ENCODE data around the gene DHRS7.

DNA sequence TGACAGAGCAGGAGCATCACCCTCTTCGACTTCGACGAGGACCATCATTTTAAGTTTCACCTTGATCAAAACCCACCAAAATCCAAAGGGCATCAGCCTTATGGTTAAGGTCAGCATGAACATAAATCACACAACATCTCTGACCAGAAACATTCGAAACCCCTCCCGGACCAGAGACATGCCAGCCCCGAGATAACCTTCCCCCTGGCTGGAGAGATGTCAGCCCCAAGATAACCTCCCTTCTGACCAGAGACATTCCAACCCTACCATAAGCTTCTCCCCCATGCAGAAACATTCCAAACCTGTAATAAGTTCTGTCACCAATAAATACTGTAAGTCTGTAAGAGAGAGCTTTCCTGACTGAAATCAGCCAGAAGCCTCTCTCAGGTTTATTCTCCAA lies 67.2 kb downstream of the DHRS7 start:
- TF ChIP-seq CTCF (conservative IDR thresholded peaks at IDR 0.05 in 1 of 2, IDR thresholded peaks at IDR 0.05 in 1 of 2; ENCODE audit: extremely low read depth in 1 of 2, insufficient read depth in 1 of 2, low read depth in 1 of 2, low read length in 2 of 2), result no peak
- TF ChIP-seq EZH2 (IDR thresholded peaks at IDR 0.05; ENCODE audit: borderline replicate concordance, low read length), result no peak
